HEK293 (cell line): ENCODE results near the gene PNPLA6.

Source experiments
- HOXC10 ChIP-seq: sonication (generic); formaldehyde crosslinking; IDR thresholded peaks from 2 replicates; pipeline ENCODE4 v1.8.1; 2023; ENCODE audit warnings: mild to moderate bottlenecking, missing genetic modification reagents
- KLF8 ChIP-seq: fragments of 450-650 bp; formaldehyde crosslinking; IDR thresholded peaks from 2 replicates; pipeline ENCODE4 v1.5.1; 2016; ENCODE audit warnings: missing biosample characterization, missing genetic modification characterization
- KLF9 ChIP-seq: fragments of 450-650 bp; formaldehyde crosslinking; IDR thresholded peaks from 2 replicates; pipeline ENCODE4 v1.5.1; 2016; ENCODE audit warnings: missing biosample characterization, missing genetic modification characterization, low read depth
- MZF1 ChIP-seq: fragments of 450-650 bp; formaldehyde crosslinking; IDR thresholded peaks from 2 replicates; pipeline ENCODE4 v1.5.1; 2017; ENCODE audit warnings: missing biosample characterization, missing genetic modification characterization, borderline replicate concordance
- OSR2 ChIP-seq: fragments of 450-650 bp; formaldehyde crosslinking; IDR thresholded peaks from 2 replicates; pipeline ENCODE4 v1.5.1; 2016; ENCODE audit warnings: missing biosample characterization, missing genetic modification characterization
- PRDM1 ChIP-seq: fragments of 450-650 bp; formaldehyde crosslinking; IDR thresholded peaks from 2 replicates; pipeline ENCODE4; 2016; ENCODE audit warnings: missing biosample characterization, missing genetic modification characterization
- RBAK ChIP-seq: fragments of 450-650 bp; formaldehyde crosslinking; IDR thresholded peaks from 2 replicates; pipeline ENCODE4 v1.5.1; 2016; ENCODE audit warnings: missing biosample characterization, missing genetic modification characterization
- SP2 ChIP-seq: fragments of 450-650 bp; formaldehyde crosslinking; IDR thresholded peaks from 2 replicates; pipeline ENCODE4 v1.5.1; 2016; ENCODE audit warnings: missing biosample characterization, missing genetic modification characterization
- SP7 ChIP-seq: fragments of 450-650 bp; formaldehyde crosslinking; IDR thresholded peaks from 2 replicates; pipeline ENCODE4 v1.5.1; 2016; ENCODE audit warnings: missing biosample characterization, missing genetic modification characterization
- WT1 ChIP-seq: fragments of 450-650 bp; formaldehyde crosslinking; IDR thresholded peaks from 2 replicates; pipeline ENCODE4 v1.5.1; 2016; ENCODE audit warnings: missing biosample characterization, missing genetic modification characterization
- ZFHX2 ChIP-seq: fragments of 450-650 bp; formaldehyde crosslinking; conservative IDR thresholded peaks from 2 replicates; pipeline ENCODE4 v1.5.1; 2016; ENCODE audit warnings: missing biosample characterization, missing genetic modification characterization
- ZFP69B ChIP-seq: fragments of 450-650 bp; formaldehyde crosslinking; IDR thresholded peaks from 2 replicates; pipeline ENCODE4 v1.5.1; 2016; ENCODE audit warnings: missing biosample characterization, missing genetic modification characterization
- ZIC2 ChIP-seq: fragments of 450-650 bp; formaldehyde crosslinking; IDR thresholded peaks from 2 replicates; pipeline ENCODE4 v1.5.1; 2016; ENCODE audit warnings: missing biosample characterization, missing genetic modification characterization
- ZNF133 ChIP-seq: fragments of 450-650 bp; formaldehyde crosslinking; IDR thresholded peaks from 2 replicates; pipeline ENCODE4 v1.5.1; 2016; ENCODE audit warnings: missing biosample characterization, missing genetic modification characterization
- ZNF157 ChIP-seq: fragments of 450-650 bp; formaldehyde crosslinking; IDR thresholded peaks from 2 replicates; pipeline ENCODE4 v1.5.1; 2016; ENCODE audit warnings: missing biosample characterization, missing genetic modification characterization
- ZNF19 ChIP-seq: fragments of 450-650 bp; formaldehyde crosslinking; IDR thresholded peaks from 2 replicates; pipeline ENCODE4; 2016; ENCODE audit warnings: missing biosample characterization, missing genetic modification characterization, low read depth
- ZNF221 ChIP-seq: fragments of 450-650 bp; formaldehyde crosslinking; IDR thresholded peaks from 2 replicates; pipeline ENCODE4 v1.5.1; 2017; ENCODE audit warnings: missing biosample characterization, missing genetic modification characterization, borderline replicate concordance
- ZNF24 ChIP-seq: fragments of 450-650 bp; formaldehyde crosslinking; IDR thresholded peaks from 2 replicates; pipeline ENCODE4 v1.5.1; 2016; ENCODE audit warnings: missing biosample characterization, missing genetic modification characterization
- ZNF302 ChIP-seq: fragments of 450-650 bp; formaldehyde crosslinking; IDR thresholded peaks from 2 replicates; pipeline ENCODE4 v1.5.1; 2016; ENCODE audit warnings: missing biosample characterization, missing genetic modification characterization, low read depth
- ZNF433 ChIP-seq: fragments of 450-650 bp; formaldehyde crosslinking; IDR thresholded peaks from 2 replicates; pipeline ENCODE4 v1.5.1; 2016; ENCODE audit warnings: missing biosample characterization, missing genetic modification characterization, low read depth
- ZNF510 ChIP-seq: fragments of 450-650 bp; formaldehyde crosslinking; IDR thresholded peaks from 2 replicates; pipeline ENCODE4 v1.5.1; 2018; ENCODE audit warnings: mild to moderate bottlenecking, missing genetic modification characterization, missing biosample characterization; ENCODE audit not compliant: insufficient replicate concordance
- ZNF561 ChIP-seq: fragments of 450-650 bp; IDR thresholded peaks from 2 replicates; pipeline ENCODE4 v1.5.1; 2018; ENCODE audit warnings: missing biosample characterization, missing genetic modification characterization, borderline replicate concordance
- ZNF654 ChIP-seq: fragments of 450-650 bp; formaldehyde crosslinking; IDR thresholded peaks from 2 replicates; pipeline ENCODE4 v1.5.1; 2016; ENCODE audit warnings: low read depth, missing biosample characterization, missing genetic modification characterization
- ZNF76 ChIP-seq: fragments of 450-650 bp; formaldehyde crosslinking; IDR thresholded peaks from 2 replicates; pipeline ENCODE4; 2016; ENCODE audit warnings: low read depth, missing biosample characterization, missing genetic modification characterization, borderline replicate concordance
- ZNF768 ChIP-seq: fragments of 450-650 bp; formaldehyde crosslinking; IDR thresholded peaks from 2 replicates; pipeline ENCODE4 v1.5.1; 2018; ENCODE audit warnings: missing biosample characterization, mild to moderate bottlenecking, missing genetic modification characterization
- TF ChIP-seq, protein P1 (sequence below): fragments of 450-650 bp; formaldehyde crosslinking; IDR thresholded peaks from 2 replicates; pipeline ENCODE4 v1.5.0; 2017; ENCODE audit warnings: missing biosample characterization, missing genetic modification characterization, borderline replicate concordance
- TF ChIP-seq, protein P2 (sequence below): fragments of 450-650 bp; formaldehyde crosslinking; IDR thresholded peaks from 2 replicates; pipeline ENCODE4 v1.5.1; 2016; ENCODE audit warnings: missing biosample characterization, missing genetic modification characterization
- TF ChIP-seq, protein P3 (sequence below): fragments of 450-650 bp; formaldehyde crosslinking; IDR thresholded peaks from 2 replicates; pipeline ENCODE4 v1.5.1; 2016; ENCODE audit warnings: missing biosample characterization, missing genetic modification characterization

Gene PNPLA6

DNA sequence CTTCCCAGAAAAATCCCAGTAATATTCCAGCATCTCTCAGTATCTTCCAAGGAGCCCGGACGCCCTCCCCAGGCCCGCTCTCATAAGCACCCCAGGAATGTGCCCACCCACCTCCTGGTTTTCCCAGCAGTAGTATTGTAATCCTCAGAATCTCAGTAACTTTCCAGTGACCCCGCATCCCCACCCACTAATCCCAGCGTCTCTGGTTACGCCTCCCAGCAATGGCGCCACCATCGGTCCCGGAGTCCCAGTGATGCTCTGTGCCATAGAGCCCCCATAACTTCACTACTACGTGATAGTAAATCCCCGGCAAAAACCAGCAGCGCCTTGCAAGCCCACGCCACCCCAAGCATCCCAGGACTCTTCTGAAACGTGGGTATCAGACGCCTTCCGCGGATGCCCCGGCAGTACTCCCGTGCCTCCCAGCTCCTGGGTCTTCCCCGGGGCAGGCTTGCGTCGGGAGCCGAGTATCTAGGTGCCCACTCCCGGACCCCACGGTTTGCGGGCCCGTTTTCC, 928 bp upstream of the PNPLA6 start (continued):
- TF ChIP-seq ZNF302 (tag by site-specific recombination) (no peak), ZNF654 (no peak), ZFP69B (tag by site-specific recombination) (no peak), SP2 (peak; percentile 18), KLF8 (tag by site-specific recombination) (peak; percentile 46), ZNF433 (no peak), ZIC2 (tag by site-specific recombination) (no peak), ZNF157 (tag by site-specific recombination) (no peak), ZNF19 (tag by site-specific recombination) (no peak), PRDM1 (tag by site-specific recombination) (no peak), ZNF768 (tag by site-specific recombination) (no peak), ZNF221 (tag by site-specific recombination) (no peak), HOXC10 (CRISPR knock-in tag) (no peak), ZNF133 (tag by site-specific recombination) (no peak), OSR2 (no peak), KLF9 (tag by site-specific recombination) (peak; percentile 59), WT1 (tag by site-specific recombination) (no peak), MZF1 (tag by site-specific recombination) (no peak), RBAK (tag by site-specific recombination) (no peak), ZNF76 (tag by site-specific recombination) (peak; percentile 91), ZFHX2 (peak; percentile 73), SP7 (tag by site-specific recombination) (no peak; the same call in 1 of the 2 replicates), ZNF510 (tag by site-specific recombination) (no peak), ZNF561 (no peak), ZNF24 (no peak)
- TF ChIP-seq, protein P1, sequence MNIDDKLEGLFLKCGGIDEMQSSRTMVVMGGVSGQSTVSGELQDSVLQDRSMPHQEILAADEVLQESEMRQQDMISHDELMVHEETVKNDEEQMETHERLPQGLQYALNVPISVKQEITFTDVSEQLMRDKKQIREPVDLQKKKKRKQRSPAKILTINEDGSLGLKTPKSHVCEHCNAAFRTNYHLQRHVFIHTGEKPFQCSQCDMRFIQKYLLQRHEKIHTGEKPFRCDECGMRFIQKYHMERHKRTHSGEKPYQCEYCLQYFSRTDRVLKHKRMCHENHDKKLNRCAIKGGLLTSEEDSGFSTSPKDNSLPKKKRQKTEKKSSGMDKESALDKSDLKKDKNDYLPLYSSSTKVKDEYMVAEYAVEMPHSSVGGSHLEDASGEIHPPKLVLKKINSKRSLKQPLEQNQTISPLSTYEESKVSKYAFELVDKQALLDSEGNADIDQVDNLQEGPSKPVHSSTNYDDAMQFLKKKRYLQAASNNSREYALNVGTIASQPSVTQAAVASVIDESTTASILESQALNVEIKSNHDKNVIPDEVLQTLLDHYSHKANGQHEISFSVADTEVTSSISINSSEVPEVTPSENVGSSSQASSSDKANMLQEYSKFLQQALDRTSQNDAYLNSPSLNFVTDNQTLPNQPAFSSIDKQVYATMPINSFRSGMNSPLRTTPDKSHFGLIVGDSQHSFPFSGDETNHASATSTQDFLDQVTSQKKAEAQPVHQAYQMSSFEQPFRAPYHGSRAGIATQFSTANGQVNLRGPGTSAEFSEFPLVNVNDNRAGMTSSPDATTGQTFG = no peak
- TF ChIP-seq, protein P2, sequence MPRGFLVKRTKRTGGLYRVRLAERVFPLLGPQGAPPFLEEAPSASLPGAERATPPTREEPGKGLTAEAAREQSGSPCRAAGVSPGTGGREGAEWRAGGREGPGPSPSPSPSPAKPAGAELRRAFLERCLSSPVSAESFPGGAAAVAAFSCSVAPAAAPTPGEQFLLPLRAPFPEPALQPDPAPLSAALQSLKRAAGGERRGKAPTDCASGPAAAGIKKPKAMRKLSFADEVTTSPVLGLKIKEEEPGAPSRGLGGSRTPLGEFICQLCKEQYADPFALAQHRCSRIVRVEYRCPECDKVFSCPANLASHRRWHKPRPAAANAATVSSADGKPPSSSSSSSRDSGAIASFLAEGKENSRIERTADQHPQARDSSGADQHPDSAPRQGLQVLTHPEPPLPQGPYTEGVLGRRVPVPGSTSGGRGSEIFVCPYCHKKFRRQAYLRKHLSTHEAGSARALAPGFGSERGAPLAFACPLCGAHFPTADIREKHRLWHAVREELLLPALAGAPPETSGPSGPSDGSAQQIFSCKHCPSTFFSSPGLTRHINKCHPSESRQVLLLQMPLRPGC = 0 out of 2 replicates have a peak, but pooled peaks have one; percentile 22
- TF ChIP-seq, protein P3, sequence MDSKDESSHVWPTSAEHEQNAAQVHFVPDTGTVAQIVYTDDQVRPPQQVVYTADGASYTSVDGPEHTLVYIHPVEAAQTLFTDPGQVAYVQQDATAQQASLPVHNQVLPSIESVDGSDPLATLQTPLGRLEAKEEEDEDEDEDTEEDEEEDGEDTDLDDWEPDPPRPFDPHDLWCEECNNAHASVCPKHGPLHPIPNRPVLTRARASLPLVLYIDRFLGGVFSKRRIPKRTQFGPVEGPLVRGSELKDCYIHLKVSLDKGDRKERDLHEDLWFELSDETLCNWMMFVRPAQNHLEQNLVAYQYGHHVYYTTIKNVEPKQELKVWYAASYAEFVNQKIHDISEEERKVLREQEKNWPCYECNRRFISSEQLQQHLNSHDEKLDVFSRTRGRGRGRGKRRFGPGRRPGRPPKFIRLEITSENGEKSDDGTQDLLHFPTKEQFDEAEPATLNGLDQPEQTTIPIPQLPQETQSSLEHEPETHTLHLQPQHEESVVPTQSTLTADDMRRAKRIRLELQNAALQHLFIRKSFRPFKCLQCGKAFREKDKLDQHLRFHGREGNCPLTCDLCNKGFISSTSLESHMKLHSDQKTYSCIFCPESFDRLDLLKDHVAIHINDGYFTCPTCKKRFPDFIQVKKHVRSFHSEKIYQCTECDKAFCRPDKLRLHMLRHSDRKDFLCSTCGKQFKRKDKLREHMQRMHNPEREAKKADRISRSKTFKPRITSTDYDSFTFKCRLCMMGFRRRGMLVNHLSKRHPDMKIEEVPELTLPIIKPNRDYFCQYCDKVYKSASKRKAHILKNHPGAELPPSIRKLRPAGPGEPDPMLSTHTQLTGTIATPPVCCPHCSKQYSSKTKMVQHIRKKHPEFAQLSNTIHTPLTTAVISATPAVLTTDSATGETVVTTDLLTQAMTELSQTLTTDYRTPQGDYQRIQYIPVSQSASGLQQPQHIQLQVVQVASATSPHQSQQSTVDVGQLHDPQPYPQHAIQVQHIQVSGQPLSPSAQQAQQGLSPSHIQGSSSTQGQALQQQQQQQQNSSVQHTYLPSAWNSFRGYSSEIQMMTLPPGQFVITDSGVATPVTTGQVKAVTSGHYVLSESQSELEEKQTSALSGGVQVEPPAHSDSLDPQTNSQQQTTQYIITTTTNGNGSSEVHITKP (tag by site-specific recombination) = peak; percentile 86
- TF ChIP-seq, all 188 proteins: peak for 15
